GM19372 (cell line): ENCODE results near the gene ADGRA1.
"Not testable (repeated sequence)": the region's sequence is repeated elsewhere in the genome, so short reads cannot be mapped to it uniquely, and the experiment has no call there.

Experiments
- ATAC-seq: cut with Tn5 transposase; IDR thresholded peaks from one replicate; pipeline ENCODE4 v1.9.1; 2021; ENCODE audit warnings: mild to moderate bottlenecking, low read depth, moderate library complexity; ENCODE audit not compliant: unreplicated experiment

ADGRA1 gene

GRCh38 chr10:133139551-133140065 lies 51.9 kb downstream of the ADGRA1 start:
- ATAC-seq, result no peak

DNA sequence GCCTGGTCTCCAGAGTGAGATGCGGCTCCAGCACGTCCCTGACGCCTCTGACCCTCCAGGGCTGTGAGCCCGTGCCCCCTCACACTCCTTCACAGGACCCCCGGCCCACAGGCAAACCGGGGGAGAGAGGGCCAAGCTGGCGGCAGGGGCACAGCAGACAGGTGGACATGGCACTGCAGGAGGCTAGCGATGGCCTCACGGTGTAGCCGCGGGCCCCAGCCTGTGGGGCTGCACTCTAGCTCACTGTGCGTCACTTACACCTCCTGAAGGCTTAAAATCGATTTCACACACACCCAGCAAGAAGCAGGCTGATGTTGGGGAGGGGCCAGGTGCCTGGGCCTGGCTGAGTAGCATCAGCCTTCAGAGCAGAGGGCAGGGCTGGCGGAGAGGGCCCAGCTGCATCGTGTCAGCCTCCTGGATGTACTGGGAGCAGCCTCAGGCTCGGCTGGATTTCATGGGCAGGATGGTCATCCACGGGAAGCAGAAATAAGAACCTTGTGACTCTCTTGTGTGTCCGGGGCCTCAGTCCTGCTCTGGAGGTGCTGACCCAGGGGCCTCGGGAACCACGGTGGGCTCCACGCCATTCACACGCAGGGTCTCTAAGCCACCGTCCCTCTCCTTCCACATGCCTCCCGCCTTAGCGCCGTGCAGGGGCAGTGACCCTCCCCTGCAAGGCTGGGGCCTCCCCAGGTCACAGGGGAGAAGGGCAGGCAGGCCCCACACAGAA lies 52.9 kb downstream of the ADGRA1 start:
- no peak for ATAC-seq

DNA sequence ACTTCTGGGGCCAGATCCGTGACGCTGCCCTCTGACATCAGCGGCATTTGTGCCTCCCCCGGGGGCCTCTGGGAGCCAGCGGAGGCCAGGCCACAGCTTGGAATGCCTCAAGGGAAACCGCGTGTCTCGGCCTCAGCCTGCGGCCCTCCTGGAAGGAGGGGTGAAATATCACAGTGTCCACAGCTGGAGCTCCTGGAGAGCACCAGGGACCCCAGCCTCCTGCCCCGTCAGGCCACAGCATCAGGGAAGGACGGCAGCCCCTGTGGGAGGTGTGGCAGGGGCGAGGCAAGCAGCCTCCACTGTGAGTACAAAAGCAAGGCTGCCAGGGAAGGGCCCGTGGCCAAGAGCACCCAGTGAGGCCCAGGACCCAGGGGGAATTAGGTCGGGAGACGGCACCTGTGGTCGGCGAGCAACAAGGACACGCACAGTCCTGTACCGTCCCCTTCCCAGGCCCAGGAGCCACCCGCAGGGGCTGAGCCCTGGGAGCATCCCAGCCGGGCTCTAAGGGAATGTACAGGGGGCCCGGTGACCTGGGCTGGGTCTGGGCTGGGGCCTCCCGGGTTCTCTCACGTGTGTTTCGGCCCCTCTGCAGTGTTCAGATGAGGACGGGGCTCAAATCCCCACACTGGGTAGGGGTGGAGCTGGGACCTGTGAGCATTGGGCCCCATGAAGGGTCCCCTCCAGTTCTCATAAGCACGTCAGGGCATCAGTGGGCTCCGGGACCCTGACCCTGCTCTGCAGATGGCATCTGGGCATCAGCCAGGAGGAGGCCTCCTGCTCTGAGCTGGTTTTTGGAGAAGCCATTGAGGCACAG lies 53.6 kb downstream of the ADGRA1 start:
- no peak for ATAC-seq

DNA sequence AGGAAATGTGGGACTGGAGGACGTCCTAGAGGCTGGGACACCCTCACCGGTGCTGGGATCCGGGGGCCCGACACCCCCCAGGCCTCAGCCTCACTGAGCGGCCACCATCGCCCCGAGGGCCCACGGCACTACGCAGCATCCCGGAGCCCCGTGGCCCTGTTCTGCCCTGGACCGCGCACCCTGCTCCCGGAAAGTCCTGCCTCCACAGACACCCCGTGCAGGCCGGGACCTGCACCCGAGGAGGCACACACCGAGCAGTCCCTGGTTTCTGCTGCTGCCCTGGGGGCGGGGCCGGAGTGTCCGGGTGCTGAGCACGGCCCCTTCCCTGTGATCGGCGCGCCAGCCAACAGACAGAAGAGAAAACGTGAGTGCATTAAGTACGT lies 54.2 kb downstream of the ADGRA1 start:
- no peak for ATAC-seq

- no peak for ATAC-seq
These were observed 54.9 kb downstream of the ADGRA1 start for GRCh38 chr10:133142523-133143199.

GRCh38 chr10:133143200-133143533 lies 55.4 kb downstream of the ADGRA1 start:
- ATAC-seq, result no peak

- ATAC-seq, result no peak
These were observed 55.8 kb downstream of the ADGRA1 start for GRCh38 chr10:133143546-133143945.

DNA sequence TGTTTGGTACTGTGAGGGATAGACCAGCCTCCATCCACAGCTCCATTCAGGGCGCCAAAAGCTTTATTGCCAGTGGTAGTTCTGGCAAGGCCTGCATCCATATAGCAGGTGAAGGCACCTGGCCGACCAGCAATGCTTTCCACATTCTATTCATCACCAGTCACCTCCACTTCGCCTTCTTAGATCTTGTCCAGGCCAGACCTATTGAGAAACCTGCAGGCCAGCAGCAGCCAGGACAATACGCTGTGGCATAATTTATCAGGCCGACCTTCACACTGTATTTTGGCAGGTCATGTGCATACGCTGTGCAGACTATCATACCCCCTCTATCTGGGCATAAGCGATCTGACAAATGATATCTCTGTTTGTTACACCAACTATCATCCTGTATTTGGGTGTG lies 57.0 kb downstream of the ADGRA1 start:
- ATAC-seq, result no peak

- no peak for ATAC-seq
These were observed 62.5 kb downstream of the ADGRA1 start for GRCh38 chr10:133150226-133150625.

DNA sequence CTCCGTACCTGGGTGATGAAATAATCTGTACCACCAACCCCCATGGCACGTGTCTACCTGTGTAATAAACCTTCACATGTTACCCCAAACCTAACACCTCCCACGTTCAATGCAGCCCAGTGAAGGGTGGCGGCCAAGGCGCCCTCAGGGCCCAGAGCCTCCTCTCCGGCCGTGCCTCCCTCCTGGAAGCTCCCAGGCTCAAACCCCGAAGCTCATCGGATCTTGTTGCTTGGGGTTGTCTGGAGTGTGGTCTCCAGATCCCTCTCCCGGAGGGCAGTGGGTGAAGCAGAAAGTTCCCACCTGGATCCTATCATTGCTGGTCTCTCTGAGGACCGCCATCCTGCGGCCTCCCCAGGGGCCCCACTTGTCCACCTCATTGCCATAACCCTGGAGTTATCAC lies 62.9 kb downstream of the ADGRA1 start:
- no peak for ATAC-seq

- not testable (repeated sequence) for ATAC-seq
These were observed 63.3 kb downstream of the ADGRA1 start for GRCh38 chr10:133151071-133151470.

DNA sequence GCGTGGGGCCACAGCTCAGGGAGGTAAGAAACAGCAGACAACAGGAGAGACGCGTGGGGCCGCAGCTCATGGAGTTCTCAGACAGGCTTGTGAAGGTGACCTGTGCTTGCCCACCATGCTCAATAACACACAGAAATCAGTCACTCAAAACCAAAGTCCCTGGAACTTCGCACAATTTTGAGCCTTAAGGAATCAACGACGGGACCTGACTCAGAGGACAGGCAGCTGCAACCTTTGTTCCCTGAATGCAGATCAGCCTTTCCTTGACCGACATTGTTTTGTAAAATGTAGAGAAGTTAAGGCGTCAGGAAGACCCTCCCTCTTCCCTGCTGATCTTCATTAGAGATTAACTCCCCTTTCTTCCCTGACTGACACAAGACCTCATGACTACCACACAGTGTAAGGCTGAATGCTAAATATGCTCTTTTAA lies 63.8 kb downstream of the ADGRA1 start:
- ATAC-seq, result no peak

DNA sequence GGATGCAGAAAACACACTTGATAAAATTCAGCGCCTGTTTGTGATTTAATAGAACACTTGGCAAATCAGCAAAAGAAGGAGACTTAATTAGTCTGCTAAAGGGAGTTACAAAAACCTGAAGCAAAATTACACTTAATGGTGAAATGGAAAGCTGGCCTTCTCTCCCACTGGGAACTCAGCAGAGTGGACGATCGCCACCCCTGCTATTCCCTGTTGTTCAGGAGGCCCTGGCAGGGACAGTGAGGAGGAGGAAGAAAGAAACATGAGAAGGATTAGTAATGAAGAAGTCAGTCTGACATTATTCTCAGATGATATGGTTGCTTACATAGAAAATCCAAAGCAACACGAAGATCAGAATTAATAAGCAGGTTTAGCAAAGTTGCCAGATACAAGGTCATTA lies 66.7 kb downstream of the ADGRA1 start:
- no peak for ATAC-seq

- ATAC-seq, result no peak
These were observed 67.5 kb downstream of the ADGRA1 start for GRCh38 chr10:133154996-133155778.

DNA sequence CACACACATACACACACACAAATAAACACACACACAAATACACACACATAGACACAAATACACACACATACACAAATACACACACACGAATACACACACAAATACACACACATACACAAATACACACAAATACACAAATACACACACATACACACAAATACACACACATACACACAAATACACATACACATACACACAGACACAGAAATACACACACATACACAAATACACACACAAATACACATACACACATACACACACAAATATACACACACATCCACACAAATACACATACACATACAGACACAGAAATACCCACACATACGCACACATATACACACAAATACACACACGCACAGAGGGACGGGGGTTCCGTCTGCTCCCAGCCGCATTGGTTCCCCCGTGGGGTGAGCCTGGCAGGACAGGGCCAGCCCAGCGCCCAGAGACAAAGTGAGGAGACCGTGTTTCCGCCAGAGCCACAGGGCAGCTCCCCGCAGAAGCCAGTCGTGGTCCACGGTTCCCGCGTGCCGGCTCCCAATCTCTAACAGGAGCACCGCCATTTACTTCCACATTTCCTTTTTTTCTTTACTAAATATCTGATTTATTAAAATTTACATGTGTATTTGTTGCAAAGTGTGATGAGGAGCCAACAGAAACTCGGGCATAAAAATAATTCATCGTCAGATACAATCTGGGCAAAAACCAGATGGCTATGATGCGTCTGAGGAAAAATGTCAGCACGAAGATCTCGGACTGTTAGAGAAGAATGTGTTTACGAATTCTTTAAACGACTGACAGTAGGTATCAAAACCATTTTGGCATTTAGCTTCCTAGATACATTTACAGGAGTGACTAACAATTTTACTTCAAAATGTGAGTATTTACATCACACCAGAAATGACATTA lies 69.2 kb downstream of the ADGRA1 start:
- ATAC-seq, result no peak

DNA sequence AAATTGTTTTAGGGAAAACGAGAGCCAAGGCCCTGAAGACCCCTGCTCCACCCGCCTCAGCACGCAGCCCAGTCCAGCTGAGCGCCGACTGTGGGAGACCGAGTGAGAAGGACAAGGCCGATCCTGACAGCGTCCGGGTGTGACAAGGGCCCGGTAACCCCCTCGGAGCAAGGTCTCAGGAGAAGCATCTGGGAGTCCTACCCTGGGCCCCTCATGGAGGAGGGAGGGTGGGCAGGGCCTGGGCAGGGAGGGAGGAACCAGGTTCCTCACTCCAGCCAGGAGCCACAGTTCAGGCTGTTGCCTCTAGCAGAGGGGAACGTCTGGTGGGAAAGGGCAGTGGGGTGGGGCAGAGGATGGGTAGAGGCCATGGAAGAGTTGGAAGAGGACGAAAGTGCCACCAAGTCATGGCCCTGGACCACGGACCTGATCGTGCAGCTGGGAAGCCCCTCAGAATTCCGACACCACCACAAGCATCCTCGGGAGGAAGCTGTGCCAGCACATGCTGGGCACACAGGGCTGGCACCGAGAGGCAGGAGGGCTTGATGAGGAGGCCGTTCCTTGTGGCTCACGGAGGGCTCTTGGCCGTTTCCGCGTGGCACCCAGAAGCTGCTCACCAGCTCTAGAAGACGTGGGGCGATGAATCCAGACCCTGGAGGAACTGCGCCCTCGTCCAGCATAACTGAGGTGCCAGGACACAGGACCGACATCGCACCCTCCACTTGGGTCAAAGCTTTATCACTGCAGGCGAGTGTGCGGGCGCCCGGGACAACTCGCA lies 70.1 kb downstream of the ADGRA1 start:
- no peak for ATAC-seq

GRCh38 chr10:133158437-133158755 lies 70.7 kb downstream of the ADGRA1 start:
- no peak for ATAC-seq

- ATAC-seq, result no peak
These were observed 71.3 kb downstream of the ADGRA1 start for GRCh38 chr10:133158756-133159610.
